ENCODE measurements around the gene LRRC49. TPM values are rescaled to one million over a fixed set of nuclear protein-coding genes. Genes with fewer than 3 reads are reported as not detected.
A peak's percentile ranks its signal among the peaks of the same experiment; 100 is the strongest.

The LRRC49 gene
- total and polyA plus RNA-seq, 3 experiments from 2014 or later, result 0.46 to 0.62 TPM; not detected in 1

GRCh38 chr15:71091601-71092000 lies 199.0 kb downstream of the LRRC49 start:
- no peaks in the 10 kb centered on the region for H3K36me3 Mint-ChIP-seq
- H3K4me3 ChIP-seq (ENCODE audit: low read length), result no peak overlapping the region
- no peaks in the 10 kb centered on the region for H3K9me3 ChIP-seq (ENCODE audit: low read length)
- H3K27me3 ChIP-seq (ENCODE audit: insufficient read depth, low read length, poor library complexity, severe bottlenecking), result no peaks in the 10 kb centered on the region
- peaks cover 0 to 9% (median 0%) of the 10 kb centered on the region in 5 donors for H3K9me3 Mint-ChIP-seq
- peaks cover 9 to 21% of the 10 kb centered on the region in 2 donors for H3K27me3 Mint-ChIP-seq
- ChIA-PET CTCF (no interaction called here), POLR2A (no interaction called here)
- no peaks in the 10 kb centered on the region for H3K4me1 ChIP-seq (ENCODE audit: insufficient read depth, low read length)
- no peak overlapping the region for H3K27ac ChIP-seq (ENCODE audit: low read depth, low read length)
- no peak overlapping the region for H3K4me3 Mint-ChIP-seq
- H3K27ac Mint-ChIP-seq, result no peak overlapping the region
- no peak for DNase-seq
- H3K36me3 ChIP-seq (ENCODE audit: insufficient read depth, low read length), result no peaks in the 10 kb centered on the region
- no peaks in the 10 kb centered on the region for H3K4me1 Mint-ChIP-seq

- ChIA-PET POLR2A (no interaction called here), CTCF (no interaction called here)
- H3K4me3 Mint-ChIP-seq, result no peak overlapping the region
- no peaks in the 10 kb centered on the region for H3K27me3 ChIP-seq (ENCODE audit: insufficient read depth, low read length, poor library complexity, severe bottlenecking)
- H3K4me1 ChIP-seq (ENCODE audit: insufficient read depth, low read length), result no peaks in the 10 kb centered on the region
- H3K27ac Mint-ChIP-seq, result no peak overlapping the region
- H3K27ac ChIP-seq (ENCODE audit: low read depth, low read length), result no peak overlapping the region
- DNase-seq, result no peak
- no peaks in the 10 kb centered on the region for H3K36me3 ChIP-seq (ENCODE audit: insufficient read depth, low read length)
- H3K36me3 Mint-ChIP-seq, result no peaks in the 10 kb centered on the region
- no peak overlapping the region for H3K4me3 ChIP-seq (ENCODE audit: low read length)
- H3K27me3 Mint-ChIP-seq, result peaks cover 9 to 16% of the 10 kb centered on the region in 2 donors
- H3K9me3 ChIP-seq (ENCODE audit: low read length), result no peaks in the 10 kb centered on the region
- peaks cover 0 to 9% (median 0%) of the 10 kb centered on the region in 5 donors for H3K9me3 Mint-ChIP-seq
- H3K4me1 Mint-ChIP-seq, result no peaks in the 10 kb centered on the region
Measured at GRCh38 chr15:71092056-71092600, 199.5 kb downstream of the LRRC49 start.

GRCh38 chr15:71093054-71094024 lies 200.7 kb downstream of the LRRC49 start:
- Histone ChIP-seq H3K9me3 (ENCODE audit: low read length) (no peaks in the 10 kb centered on the region), H3K36me3 (ENCODE audit: insufficient read depth, low read length) (no peaks in the 10 kb centered on the region), H3K27me3 (ENCODE audit: insufficient read depth, low read length, poor library complexity, severe bottlenecking) (no peaks in the 10 kb centered on the region), H3K4me3 (ENCODE audit: low read length) (no peak overlapping the region), H3K4me1 (ENCODE audit: insufficient read depth, low read length) (no peaks in the 10 kb centered on the region), H3K27ac (ENCODE audit: low read depth, low read length) (no peak overlapping the region)
- no peaks in the 10 kb centered on the region for H3K4me1 Mint-ChIP-seq
- no peak overlapping the region for H3K4me3 Mint-ChIP-seq
- peaks cover 0 to 8% (median 0%) of the 10 kb centered on the region in 5 donors for H3K9me3 Mint-ChIP-seq
- ChIA-PET CTCF (no interaction called here), POLR2A (no interaction called here)
- peaks cover 5 to 16% of the 10 kb centered on the region in 2 donors for H3K27me3 Mint-ChIP-seq
- no peaks in the 10 kb centered on the region for H3K36me3 Mint-ChIP-seq
- no peak for DNase-seq
- no peak overlapping the region for H3K27ac Mint-ChIP-seq

- ChIA-PET POLR2A (no interaction called here), CTCF (no interaction called here)
- no peaks in the 10 kb centered on the region for H3K4me1 ChIP-seq (ENCODE audit: insufficient read depth, low read length)
- no peaks in the 10 kb centered on the region for H3K27me3 ChIP-seq (ENCODE audit: insufficient read depth, low read length, poor library complexity, severe bottlenecking)
- H3K27ac Mint-ChIP-seq, result no peak overlapping the region
- H3K36me3 Mint-ChIP-seq, result no peaks in the 10 kb centered on the region
- peaks cover 0 to 5% (median 0%) of the 10 kb centered on the region in 5 donors for H3K9me3 Mint-ChIP-seq
- no peaks in the 10 kb centered on the region for H3K9me3 ChIP-seq (ENCODE audit: low read length)
- H3K4me3 Mint-ChIP-seq, result no peak overlapping the region
- H3K27ac ChIP-seq (ENCODE audit: low read depth, low read length), result no peak overlapping the region
- H3K4me1 Mint-ChIP-seq, result no peaks in the 10 kb centered on the region
- no peak overlapping the region for H3K4me3 ChIP-seq (ENCODE audit: low read length)
- peaks cover 3 to 14% of the 10 kb centered on the region in 2 donors for H3K27me3 Mint-ChIP-seq
- no peaks in the 10 kb centered on the region for H3K36me3 ChIP-seq (ENCODE audit: insufficient read depth, low read length)
- DNase-seq, result no peak
Measured at GRCh38 chr15:71094137-71094536, 201.5 kb downstream of the LRRC49 start.

GRCh38 chr15:71096676-71097075 lies 204.1 kb downstream of the LRRC49 start:
- ChIA-PET POLR2A (no interaction called here), CTCF (no interaction called here)
- H3K36me3 ChIP-seq (ENCODE audit: insufficient read depth, low read length), result no peaks in the 10 kb centered on the region
- H3K4me1 Mint-ChIP-seq, result no peaks in the 10 kb centered on the region
- H3K27ac Mint-ChIP-seq, result no peak overlapping the region
- no peaks in the 10 kb centered on the region for H3K27me3 ChIP-seq (ENCODE audit: insufficient read depth, low read length, poor library complexity, severe bottlenecking)
- no peaks in the 10 kb centered on the region for H3K36me3 Mint-ChIP-seq
- H3K27me3 Mint-ChIP-seq, result peaks cover 3 to 10% of the 10 kb centered on the region in 2 donors
- H3K4me3 Mint-ChIP-seq, result no peak overlapping the region
- H3K9me3 Mint-ChIP-seq, result peaks cover 0 to 5% (median 0%) of the 10 kb centered on the region in 5 donors
- no peaks in the 10 kb centered on the region for H3K9me3 ChIP-seq (ENCODE audit: low read length)
- no peak overlapping the region for H3K27ac ChIP-seq (ENCODE audit: low read depth, low read length)
- no peaks in the 10 kb centered on the region for H3K4me1 ChIP-seq (ENCODE audit: insufficient read depth, low read length)
- no peak for DNase-seq
- H3K4me3 ChIP-seq (ENCODE audit: low read length), result no peak overlapping the region

DNA sequence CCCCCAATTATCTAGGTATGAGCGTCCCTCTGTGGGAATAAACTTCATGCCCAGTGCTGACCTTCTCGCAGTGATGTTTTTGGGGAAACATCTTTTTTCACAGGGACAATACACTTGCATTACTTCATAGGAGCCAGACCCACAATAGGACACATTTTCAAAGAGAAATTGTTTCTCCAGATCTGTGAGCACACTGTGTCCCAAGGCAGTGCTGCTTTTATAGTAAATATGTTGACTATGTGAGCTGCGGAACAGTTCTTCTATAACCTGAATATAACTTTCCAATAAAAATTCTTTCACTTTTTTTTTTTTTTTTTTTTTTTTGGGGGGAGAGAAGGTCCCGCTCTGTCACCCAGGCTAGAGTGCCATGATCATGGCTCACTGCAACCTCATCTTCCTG lies 205.3 kb downstream of the LRRC49 start:
- Histone ChIP-seq H3K4me1 (ENCODE audit: insufficient read depth, low read length) (no peaks in the 10 kb centered on the region), H3K4me3 (ENCODE audit: low read length) (no peak overlapping the region), H3K36me3 (ENCODE audit: insufficient read depth, low read length) (no peaks in the 10 kb centered on the region), H3K27me3 (ENCODE audit: insufficient read depth, low read length, poor library complexity, severe bottlenecking) (no peaks in the 10 kb centered on the region), H3K9me3 (ENCODE audit: low read length) (no peaks in the 10 kb centered on the region), H3K27ac (ENCODE audit: low read depth, low read length) (no peak overlapping the region)
- no peaks in the 10 kb centered on the region for H3K36me3 Mint-ChIP-seq
- H3K4me3 Mint-ChIP-seq, result no peak overlapping the region
- DNase-seq, result no peak
- no peaks in the 10 kb centered on the region for H3K4me1 Mint-ChIP-seq
- peaks cover 0 to 5% (median 0%) of the 10 kb centered on the region in 5 donors for H3K9me3 Mint-ChIP-seq
- ChIA-PET CTCF (no interaction called here), POLR2A (no interaction called here)
- H3K27ac Mint-ChIP-seq, result peak overlapping the region in 1 of 8 donors; percentile 38
- H3K27me3 Mint-ChIP-seq, result peaks cover 3 to 10% of the 10 kb centered on the region in 2 donors

GRCh38 chr15:71098920-71099319 lies 206.3 kb downstream of the LRRC49 start:
- H3K4me1 ChIP-seq (ENCODE audit: insufficient read depth, low read length), result no peaks in the 10 kb centered on the region
- H3K4me1 Mint-ChIP-seq, result no peaks in the 10 kb centered on the region
- no peaks in the 10 kb centered on the region for H3K9me3 ChIP-seq (ENCODE audit: low read length)
- no peak overlapping the region for H3K27ac ChIP-seq (ENCODE audit: low read depth, low read length)
- no peak overlapping the region for H3K27ac Mint-ChIP-seq
- peaks cover 0 to 3% (median 0%) of the 10 kb centered on the region in 5 donors for H3K9me3 Mint-ChIP-seq
- no peaks in the 10 kb centered on the region for H3K27me3 ChIP-seq (ENCODE audit: insufficient read depth, low read length, poor library complexity, severe bottlenecking)
- peaks cover 1 to 14% of the 10 kb centered on the region in 2 donors for H3K27me3 Mint-ChIP-seq
- POLR2A ChIA-PET, result no interaction called here
- H3K36me3 ChIP-seq (ENCODE audit: insufficient read depth, low read length), result no peaks in the 10 kb centered on the region
- H3K4me3 Mint-ChIP-seq, result no peak overlapping the region
- no peaks in the 10 kb centered on the region for H3K36me3 Mint-ChIP-seq
- no peak for DNase-seq
- CTCF ChIA-PET, result no interaction called here
- H3K4me3 ChIP-seq (ENCODE audit: low read length), result no peak overlapping the region

All from CD8-positive, alpha-beta memory T cell (primary cell).